OCI-LY7 (cell line): ENCODE measurements around the gene MYCN.

Experiments used
- CTCF ChIP-seq: fragments of 200-600 bp; sonication (generic); conservative IDR thresholded peaks from 2 replicates; pipeline ENCODE4 v1.5.1; 2014; ENCODE audit warnings: mild to moderate bottlenecking, antibody characterized with exemption, low read length, moderate library complexity, mixed read lengths
- EZH2phosphoT487 ChIP-seq: fragments of 200-600 bp; sonication (generic); IDR thresholded peaks from 2 replicates; pipeline ENCODE4 v1.6.1; 2018; ENCODE audit warnings: low read depth, borderline replicate concordance, mild to moderate bottlenecking, mixed run types, antibody characterized with exemption, low read length, moderate library complexity, mixed read lengths

- TF ChIP-seq CTCF: no peak
- TF ChIP-seq EZH2phosphoT487: no peak
These were observed 14.5 kb upstream of the MYCN start for GRCh38 chr2:15925819-15926218.
